Osteoblast (primary cell): ENCODE measurements around the gene R3HDML. TPM values are rescaled to one million over a fixed set of nuclear protein-coding genes. Genes with fewer than 3 reads are reported as not detected.

Source experiments
- DNase-seq: peaks from one replicate; pipeline ENCODE4 v3.0.0; 2011; ENCODE audit warnings: low spot score, mixed read lengths; ENCODE audit not compliant: insufficient read length; ENCODE audit errors: missing footprints
- H2AFZ ChIP-seq: 2 replicates; pipeline ENCODE4 v1.6.0; 2011; ENCODE audit warnings: mild to moderate bottlenecking, low read length
- H3K27ac ChIP-seq: 2 replicates; pipeline ENCODE4 v1.5.1; 2011; ENCODE audit warnings: mild to moderate bottlenecking, low read depth, low read length, moderate library complexity
- H3K27me3 ChIP-seq: 2 replicates; pipeline ENCODE4 v1.6.0; 2012; ENCODE audit warnings: mild to moderate bottlenecking, control low read depth, inconsistent platforms, low read length, moderate library complexity; ENCODE audit not compliant: insufficient read depth
- H3K36me3 ChIP-seq: 2 replicates; pipeline ENCODE4 v1.5.1; 2011; ENCODE audit warnings: mild to moderate bottlenecking, low read length, control low read depth, moderate library complexity; ENCODE audit not compliant: insufficient read depth
- H3K4me1 ChIP-seq: 2 replicates; pipeline ENCODE4 v1.5.1; 2011; ENCODE audit warnings: mild to moderate bottlenecking, low read length, control low read depth, moderate library complexity; ENCODE audit not compliant: insufficient read depth
- H3K4me2 ChIP-seq: 2 replicates; pipeline ENCODE4 v1.6.0; 2011; ENCODE audit warnings: mild to moderate bottlenecking, low read length; ENCODE audit not compliant: insufficient read depth
- H3K4me3 ChIP-seq: fragments of 200-600 bp; sonication (generic); 3 replicates; pipeline ENCODE4 v1.5.1; 2012; ENCODE audit warnings: mild to moderate bottlenecking, low read length, inconsistent platforms; ENCODE audit not compliant: insufficient read depth
- H3K79me2 ChIP-seq: 2 replicates; pipeline ENCODE4 v1.6.0; 2012; ENCODE audit warnings: mild to moderate bottlenecking, low read length, control low read depth, inconsistent platforms; ENCODE audit not compliant: insufficient read depth
- H3K9me3 ChIP-seq: 2 replicates; pipeline ENCODE4 v1.5.1; 2011; ENCODE audit warnings: low read depth, low read length, control low read depth
- H4K20me1 ChIP-seq: 2 replicates; pipeline ENCODE4 v1.6.0; 2012; ENCODE audit warnings: mild to moderate bottlenecking, low read length, control low read depth; ENCODE audit not compliant: insufficient read depth
- total RNA-seq: library from RNA; depleted of rRNA; stranded (reverse); fragments of >200 nt; gene quantifications from 2 replicates; pipeline ENCODE4 v1.2.3, GENCODE V29; 2012
- TF ChIP-seq, protein P1 (sequence below): IDR thresholded peaks from 2 replicates; pipeline ENCODE4 v1.5.1; 2011; ENCODE audit warnings: mild to moderate bottlenecking, low read depth, low read length, moderate library complexity; ENCODE audit errors: extremely low read depth

R3HDML gene
- total RNA-seq, 1 donor, result not detected

GRCh38 chr20:44364780-44365179 is 27.9 kb downstream of the R3HDML start:
- H3K4me1 ChIP-seq, result no peaks in the 10 kb centered on the region
- TF ChIP-seq, protein P1, sequence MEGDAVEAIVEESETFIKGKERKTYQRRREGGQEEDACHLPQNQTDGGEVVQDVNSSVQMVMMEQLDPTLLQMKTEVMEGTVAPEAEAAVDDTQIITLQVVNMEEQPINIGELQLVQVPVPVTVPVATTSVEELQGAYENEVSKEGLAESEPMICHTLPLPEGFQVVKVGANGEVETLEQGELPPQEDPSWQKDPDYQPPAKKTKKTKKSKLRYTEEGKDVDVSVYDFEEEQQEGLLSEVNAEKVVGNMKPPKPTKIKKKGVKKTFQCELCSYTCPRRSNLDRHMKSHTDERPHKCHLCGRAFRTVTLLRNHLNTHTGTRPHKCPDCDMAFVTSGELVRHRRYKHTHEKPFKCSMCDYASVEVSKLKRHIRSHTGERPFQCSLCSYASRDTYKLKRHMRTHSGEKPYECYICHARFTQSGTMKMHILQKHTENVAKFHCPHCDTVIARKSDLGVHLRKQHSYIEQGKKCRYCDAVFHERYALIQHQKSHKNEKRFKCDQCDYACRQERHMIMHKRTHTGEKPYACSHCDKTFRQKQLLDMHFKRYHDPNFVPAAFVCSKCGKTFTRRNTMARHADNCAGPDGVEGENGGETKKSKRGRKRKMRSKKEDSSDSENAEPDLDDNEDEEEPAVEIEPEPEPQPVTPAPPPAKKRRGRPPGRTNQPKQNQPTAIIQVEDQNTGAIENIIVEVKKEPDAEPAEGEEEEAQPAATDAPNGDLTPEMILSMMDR, result no peak

GRCh38 chr20:44367746-44368145 is 30.9 kb downstream of the R3HDML start:
- Histone ChIP-seq H3K4me1 (no peaks in the 10 kb centered on the region), H3K27ac (no peak overlapping the region), H3K27me3 (no peaks in the 10 kb centered on the region), H3K79me2 (no peaks in the 10 kb centered on the region), H3K4me2 (no peak overlapping the region), H3K36me3 (no peaks in the 10 kb centered on the region), H3K4me3 (no peak overlapping the region), H4K20me1 (no peaks in the 10 kb centered on the region), H3K9me3 (no peaks in the 10 kb centered on the region), H2AFZ (no peak overlapping the region)
- no peak for DNase-seq
- TF ChIP-seq, protein P1, result no peak

More at GRCh38 chr20:44364780-44365179, 27.9 kb downstream of the R3HDML start:
- Histone ChIP-seq H3K4me2 (no peak overlapping the region), H3K27ac (no peak overlapping the region), H3K27me3 (peaks cover 4% of the 10 kb centered on the region), H3K9me3 (no peaks in the 10 kb centered on the region), H3K36me3 (no peaks in the 10 kb centered on the region), H2AFZ (no peak overlapping the region), H3K79me2 (no peaks in the 10 kb centered on the region), H4K20me1 (no peaks in the 10 kb centered on the region), H3K4me3 (no peak overlapping the region)
- no peak for DNase-seq

GRCh38 chr20:44370639-44371218 is 33.9 kb downstream of the R3HDML start:
- DNase-seq, result no peak
- TF ChIP-seq, protein P1, result no peak
- H3K36me3 ChIP-seq, result no peaks in the 10 kb centered on the region
- no peak overlapping the region for H3K4me3 ChIP-seq
- H3K27ac ChIP-seq, result no peak overlapping the region
- no peaks in the 10 kb centered on the region for H3K79me2 ChIP-seq
- no peaks in the 10 kb centered on the region for H3K4me1 ChIP-seq
- H3K4me2 ChIP-seq, result no peak overlapping the region
- H2AFZ ChIP-seq, result peak overlapping the region; percentile 50
- no peaks in the 10 kb centered on the region for H3K9me3 ChIP-seq
- H4K20me1 ChIP-seq, result no peaks in the 10 kb centered on the region
- H3K27me3 ChIP-seq, result peaks cover 3% of the 10 kb centered on the region

DNA sequence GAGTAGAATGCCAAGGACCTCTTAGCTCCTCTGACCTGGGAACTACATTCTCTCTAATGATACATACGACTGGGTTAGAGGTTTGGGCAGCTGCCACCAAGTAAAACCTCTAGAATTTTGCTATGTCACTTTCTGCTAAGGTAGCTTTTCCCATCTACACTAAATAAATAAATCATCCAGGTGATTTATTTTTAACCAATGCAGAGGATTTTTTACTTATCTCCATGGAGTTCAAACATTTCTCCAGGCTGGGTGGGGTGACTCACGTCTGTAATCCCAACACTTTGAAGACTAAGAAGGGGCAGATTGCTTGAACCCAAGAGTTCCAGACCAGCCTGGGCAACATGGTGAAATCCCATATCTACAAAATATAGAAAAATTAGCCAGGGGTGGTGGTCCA is 45.8 kb downstream of the R3HDML start:
- Histone ChIP-seq H3K4me1 (no peaks in the 10 kb centered on the region), H4K20me1 (no peaks in the 10 kb centered on the region), H3K9me3 (no peaks in the 10 kb centered on the region), H3K27me3 (no peaks in the 10 kb centered on the region), H3K4me3 (no peak overlapping the region), H3K4me2 (no peak overlapping the region), H3K36me3 (no peaks in the 10 kb centered on the region), H2AFZ (no peak overlapping the region), H3K79me2 (no peaks in the 10 kb centered on the region), H3K27ac (no peak overlapping the region)
- TF ChIP-seq, protein P1, result no peak
- DNase-seq, result no peak
